GM23338 (cell line): ENCODE results near the gene PRMT1. TPM values are rescaled to one million over a fixed set of nuclear protein-coding genes. Genes with fewer than 3 reads are reported as not detected.

Source experiments
- ATAC-seq: fragments of 200-7000 bp; cut with Tn5 transposase; 3 replicates; pipeline ENCODE4 v1.9.1; 2020
- DNase-seq: peaks from one replicate; pipeline ENCODE4 v3.0.0-alpha.2; 2015; ENCODE audit warnings: low spot score
- H2AFZ ChIP-seq: fragments of 200-600 bp; sonication (generic); 2 replicates; pipeline ENCODE4 v1.8.0; 2016; ENCODE audit warnings: antibody characterized with exemption, mild to moderate bottlenecking, moderate library complexity
- H3F3A ChIP-seq: fragments of 200-600 bp; sonication (generic); replicated peaks from 2 replicates; pipeline ENCODE4 v1.8.0; 2017; ENCODE audit warnings: antibody characterized with exemption, mixed run types, low read depth
- H3K27ac ChIP-seq: fragments of 200-600 bp; sonication (generic); 2 replicates; pipeline ENCODE4 v1.6.1; 2016; ENCODE audit warnings: low read depth
- H3K27me3 ChIP-seq: fragments of 200-600 bp; sonication (generic); 2 replicates; pipeline ENCODE4 v1.8.0; 2016; ENCODE audit warnings: mild to moderate bottlenecking, mixed run types, moderate library complexity; ENCODE audit not compliant: insufficient read depth
- H3K36me3 ChIP-seq: fragments of 200-600 bp; sonication (generic); 2 replicates; pipeline ENCODE4 v1.8.0; 2016; ENCODE audit warnings: mild to moderate bottlenecking; ENCODE audit not compliant: insufficient read depth
- H3K4me1 ChIP-seq: fragments of 200-600 bp; sonication (generic); 2 replicates; pipeline ENCODE4 v1.8.0; 2016; ENCODE audit warnings: mild to moderate bottlenecking, moderate library complexity; ENCODE audit not compliant: insufficient read depth
- H3K4me2 ChIP-seq: fragments of 200-600 bp; sonication (generic); 2 replicates; pipeline ENCODE4 v1.7.1; 2017; ENCODE audit warnings: mixed run types
- H3K4me3 ChIP-seq: fragments of 200-600 bp; sonication (generic); 2 replicates; pipeline ENCODE4 v1.6.1; 2016; ENCODE audit warnings: mixed run types
- H3K79me2 ChIP-seq: fragments of 200-600 bp; sonication (generic); replicated peaks from 2 replicates; pipeline ENCODE4 v1.8.0; 2017; ENCODE audit warnings: mild to moderate bottlenecking; ENCODE audit not compliant: insufficient read depth
- H3K9me2 ChIP-seq: fragments of 200-600 bp; sonication (generic); 2 replicates; pipeline ENCODE4 v1.8.0; 2017; ENCODE audit not compliant: insufficient read depth
- H4K20me1 ChIP-seq: fragments of 200-600 bp; sonication (generic); replicated peaks from 2 replicates; pipeline ENCODE4 v1.8.0; 2017; ENCODE audit warnings: mild to moderate bottlenecking; ENCODE audit not compliant: insufficient read depth
- H3K27ac Mint-ChIP-seq: 2 replicates; pipeline ENCODE4 v1.8.0; 2020; ENCODE audit warnings: inconsistent platforms, mild to moderate bottlenecking, moderate library complexity, mixed read lengths
- H3K27me3 Mint-ChIP-seq: 3 replicates; pipeline ENCODE4 v1.8.0; 2022; ENCODE audit warnings: low read depth, mild to moderate bottlenecking, moderate library complexity, mixed read lengths, inconsistent platforms; ENCODE audit not compliant: insufficient read depth, poor library complexity
- H3K36me3 Mint-ChIP-seq: 3 replicates; pipeline ENCODE4 v1.8.0; 2021; ENCODE audit warnings: low read depth, mild to moderate bottlenecking, inconsistent platforms, moderate library complexity, mixed read lengths
- H3K4me1 Mint-ChIP-seq: 3 replicates; pipeline ENCODE4 v1.8.0; 2020; ENCODE audit warnings: mild to moderate bottlenecking, inconsistent platforms, mixed read lengths
- H3K4me3 Mint-ChIP-seq: 3 replicates; pipeline ENCODE4 v1.8.0; 2021; ENCODE audit warnings: moderate library complexity, mild to moderate bottlenecking, inconsistent platforms, mixed read lengths
- H3K9me3 Mint-ChIP-seq: 3 replicates; pipeline ENCODE4 v1.8.0; 2020; ENCODE audit warnings: moderate library complexity, mild to moderate bottlenecking, inconsistent platforms, mixed read lengths
- EZH2phosphoT487 ChIP-seq: fragments of 200-600 bp; sonication (generic); IDR thresholded peaks from one replicate; pipeline ENCODE4 v1.8.1; 2018; ENCODE audit warnings: antibody characterized with exemption; ENCODE audit not compliant: unreplicated experiment
- JUNB ChIP-seq: IDR thresholded peaks from one replicate; pipeline ENCODE4 v1.6.1; 2016; ENCODE audit warnings: antibody characterized with exemption; ENCODE audit not compliant: unreplicated experiment
- POLR2AphosphoS5 ChIP-seq: IDR thresholded peaks from 2 replicates; pipeline ENCODE4 v1.6.1; 2016; ENCODE audit warnings: antibody characterized with exemption, low read depth
- STAT1 ChIP-seq: IDR thresholded peaks from one replicate; pipeline ENCODE4 v1.6.1; 2016; ENCODE audit warnings: antibody characterized with exemption; ENCODE audit not compliant: unreplicated experiment
- ZNF114 ChIP-seq: fragments of 250-450 bp; sonication (Bioruptor Pico); IDR thresholded peaks from 2 replicates; pipeline ENCODE4 v1.5.0; 2020; ENCODE audit warnings: mild to moderate bottlenecking, moderate library complexity
- polyA plus RNA-seq: library from polyadenylated mRNA; unstranded; fragments of >200 nt; fragmentation: Nextera tagmentation; extraction: Ambion mirVana; gene quantifications from 2 replicates; pipeline ENCODE4 v1.2.1, GENCODE V29; 2016
- total RNA-seq: library from RNA; depleted of rRNA; stranded (reverse); fragments of >200 nt; shearing (Covaris generic); gene quantifications from 2 replicates; pipeline ENCODE4 v1.2.3, GENCODE V29; 2014
- TF ChIP-seq, protein P1 (sequence below), 2 experiments: fragments of 200-600 bp in 1 of 2; sonication (generic) in 1 of 2; conservative IDR thresholded peaks; 2 replicates each; pipeline versions ENCODE4 v1.5.1 to v1.6.1; 2016 to 2017; ENCODE audit warnings: antibody characterized with exemption in 2 of 2, low read depth in 2 of 2, mild to moderate bottlenecking in 2 of 2, moderate library complexity in 1 of 2
- TF ChIP-seq, protein P2 (sequence below): IDR thresholded peaks from 2 replicates; pipeline ENCODE4 v1.6.1; 2016; ENCODE audit warnings: antibody characterized with exemption
- TF ChIP-seq, protein P3 (sequence below): IDR thresholded peaks from one replicate; pipeline ENCODE4 v1.6.1; 2018; ENCODE audit warnings: antibody characterized with exemption; ENCODE audit not compliant: unreplicated experiment

PRMT1 gene
- total and polyA plus RNA-seq, 2 experiments from 2014 or later: 590 to 700 TPM

DNA sequence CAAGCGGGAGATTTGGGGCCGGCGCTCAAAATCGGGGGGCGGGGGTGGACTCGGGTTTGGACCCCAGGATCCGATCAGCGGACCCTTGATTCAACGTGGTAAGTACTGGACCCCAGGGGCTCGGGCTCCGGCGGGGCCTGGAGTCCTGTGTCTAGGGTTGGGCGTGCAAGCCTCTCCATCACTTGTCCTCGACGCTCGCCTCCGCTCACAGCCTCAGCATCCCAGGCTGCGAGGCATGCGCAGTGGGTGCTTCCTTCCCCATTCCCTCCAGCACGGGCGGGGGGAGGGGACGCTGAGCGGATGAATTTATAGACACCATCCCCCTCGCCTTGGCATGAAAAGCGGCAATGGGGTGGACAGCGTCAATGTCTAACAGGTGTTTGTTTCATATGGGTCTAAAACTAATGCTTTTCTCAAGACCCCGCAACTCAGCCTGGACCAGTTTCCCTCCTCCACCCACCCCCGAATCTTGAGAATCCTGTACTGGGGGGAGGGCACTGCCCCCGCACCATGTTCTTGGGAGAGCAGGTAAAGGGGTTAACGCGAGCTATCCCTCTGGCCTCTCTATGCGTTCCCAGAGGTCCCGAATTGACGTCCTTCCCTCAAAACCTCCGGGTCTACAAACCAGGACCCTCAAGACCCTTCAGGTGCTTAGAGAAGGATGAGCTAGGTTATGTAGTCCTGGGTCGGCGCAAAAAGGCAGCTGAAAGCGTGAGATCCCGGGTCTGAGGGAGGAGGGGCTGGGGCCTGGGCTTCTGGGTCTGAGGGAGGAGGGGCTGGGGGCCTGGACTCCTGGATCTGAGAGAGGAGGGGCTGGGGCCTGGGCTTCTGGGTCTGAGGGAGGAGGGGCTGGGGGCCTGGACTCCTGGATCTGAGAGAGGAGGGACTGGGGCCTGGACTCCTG lies 14.4 kb downstream of the PRMT1 start (continued):
- TF ChIP-seq, protein P1, sequence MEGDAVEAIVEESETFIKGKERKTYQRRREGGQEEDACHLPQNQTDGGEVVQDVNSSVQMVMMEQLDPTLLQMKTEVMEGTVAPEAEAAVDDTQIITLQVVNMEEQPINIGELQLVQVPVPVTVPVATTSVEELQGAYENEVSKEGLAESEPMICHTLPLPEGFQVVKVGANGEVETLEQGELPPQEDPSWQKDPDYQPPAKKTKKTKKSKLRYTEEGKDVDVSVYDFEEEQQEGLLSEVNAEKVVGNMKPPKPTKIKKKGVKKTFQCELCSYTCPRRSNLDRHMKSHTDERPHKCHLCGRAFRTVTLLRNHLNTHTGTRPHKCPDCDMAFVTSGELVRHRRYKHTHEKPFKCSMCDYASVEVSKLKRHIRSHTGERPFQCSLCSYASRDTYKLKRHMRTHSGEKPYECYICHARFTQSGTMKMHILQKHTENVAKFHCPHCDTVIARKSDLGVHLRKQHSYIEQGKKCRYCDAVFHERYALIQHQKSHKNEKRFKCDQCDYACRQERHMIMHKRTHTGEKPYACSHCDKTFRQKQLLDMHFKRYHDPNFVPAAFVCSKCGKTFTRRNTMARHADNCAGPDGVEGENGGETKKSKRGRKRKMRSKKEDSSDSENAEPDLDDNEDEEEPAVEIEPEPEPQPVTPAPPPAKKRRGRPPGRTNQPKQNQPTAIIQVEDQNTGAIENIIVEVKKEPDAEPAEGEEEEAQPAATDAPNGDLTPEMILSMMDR (conservative IDR thresholded peaks at IDR 0.05; ENCODE audit: low read depth in 2 of 2): no peak

DNA sequence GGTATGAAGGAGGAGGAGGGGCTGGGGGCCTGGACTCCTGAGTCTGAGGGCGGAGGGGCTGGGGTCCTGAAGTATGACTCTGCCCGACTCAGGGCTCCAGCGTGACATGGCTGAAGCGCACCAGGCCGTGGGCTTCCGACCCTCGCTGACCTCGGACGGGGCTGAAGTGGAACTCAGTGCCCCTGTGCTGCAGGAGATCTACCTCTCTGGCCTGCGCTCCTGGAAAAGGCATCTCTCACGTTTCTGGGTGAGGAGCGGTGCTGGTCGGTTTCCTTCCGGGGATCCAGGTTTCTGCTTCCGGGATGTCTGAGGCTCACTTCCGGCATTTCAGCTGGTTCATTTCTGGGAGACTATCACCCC lies 15.1 kb downstream of the PRMT1 start:
- no peak for ATAC-seq
- peak overlapping the region; percentile 99 for H3K4me2 ChIP-seq
- peaks cover 25% of the 10 kb centered on the region for H3K4me1 ChIP-seq
- H3K4me3 ChIP-seq: peak overlapping the region; percentile 97
- Mint-ChIP-seq H3K36me3 (peaks cover 37% of the 10 kb centered on the region), H3K9me3 (peaks cover 8% of the 10 kb centered on the region), H3K4me1 (peaks cover 32% of the 10 kb centered on the region), H3K27me3 (peaks cover 31% of the 10 kb centered on the region), H3K27ac (no peak overlapping the region; the same call in 1 of the 2 replicates), H3K4me3 (peak overlapping the region; percentile 94)
- no peaks in the 10 kb centered on the region; the same call in 1 of the 2 replicates for H3K36me3 ChIP-seq
- peaks cover 39% of the 10 kb centered on the region for H3F3A ChIP-seq
- peaks cover 8% of the 10 kb centered on the region for H3K79me2 ChIP-seq
- H3K27me3 ChIP-seq: no peaks in the 10 kb centered on the region
- no peak for DNase-seq
- no peak overlapping the region for H3K27ac ChIP-seq
- H4K20me1 ChIP-seq: peaks cover 18% of the 10 kb centered on the region
- no peaks in the 10 kb centered on the region for H3K9me2 ChIP-seq
- no peak overlapping the region for H2AFZ ChIP-seq
- TF ChIP-seq POLR2AphosphoS5 (no peak), JUNB (no peak), STAT1 (no peak), EZH2phosphoT487 (no peak), ZNF114 (no peak)
- TF ChIP-seq, protein P2, sequence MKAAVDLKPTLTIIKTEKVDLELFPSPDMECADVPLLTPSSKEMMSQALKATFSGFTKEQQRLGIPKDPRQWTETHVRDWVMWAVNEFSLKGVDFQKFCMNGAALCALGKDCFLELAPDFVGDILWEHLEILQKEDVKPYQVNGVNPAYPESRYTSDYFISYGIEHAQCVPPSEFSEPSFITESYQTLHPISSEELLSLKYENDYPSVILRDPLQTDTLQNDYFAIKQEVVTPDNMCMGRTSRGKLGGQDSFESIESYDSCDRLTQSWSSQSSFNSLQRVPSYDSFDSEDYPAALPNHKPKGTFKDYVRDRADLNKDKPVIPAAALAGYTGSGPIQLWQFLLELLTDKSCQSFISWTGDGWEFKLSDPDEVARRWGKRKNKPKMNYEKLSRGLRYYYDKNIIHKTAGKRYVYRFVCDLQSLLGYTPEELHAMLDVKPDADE: no peak
- TF ChIP-seq, protein P1 (conservative IDR thresholded peaks at IDR 0.05; ENCODE audit: low read depth in 2 of 2): no peak
- TF ChIP-seq, protein P3, sequence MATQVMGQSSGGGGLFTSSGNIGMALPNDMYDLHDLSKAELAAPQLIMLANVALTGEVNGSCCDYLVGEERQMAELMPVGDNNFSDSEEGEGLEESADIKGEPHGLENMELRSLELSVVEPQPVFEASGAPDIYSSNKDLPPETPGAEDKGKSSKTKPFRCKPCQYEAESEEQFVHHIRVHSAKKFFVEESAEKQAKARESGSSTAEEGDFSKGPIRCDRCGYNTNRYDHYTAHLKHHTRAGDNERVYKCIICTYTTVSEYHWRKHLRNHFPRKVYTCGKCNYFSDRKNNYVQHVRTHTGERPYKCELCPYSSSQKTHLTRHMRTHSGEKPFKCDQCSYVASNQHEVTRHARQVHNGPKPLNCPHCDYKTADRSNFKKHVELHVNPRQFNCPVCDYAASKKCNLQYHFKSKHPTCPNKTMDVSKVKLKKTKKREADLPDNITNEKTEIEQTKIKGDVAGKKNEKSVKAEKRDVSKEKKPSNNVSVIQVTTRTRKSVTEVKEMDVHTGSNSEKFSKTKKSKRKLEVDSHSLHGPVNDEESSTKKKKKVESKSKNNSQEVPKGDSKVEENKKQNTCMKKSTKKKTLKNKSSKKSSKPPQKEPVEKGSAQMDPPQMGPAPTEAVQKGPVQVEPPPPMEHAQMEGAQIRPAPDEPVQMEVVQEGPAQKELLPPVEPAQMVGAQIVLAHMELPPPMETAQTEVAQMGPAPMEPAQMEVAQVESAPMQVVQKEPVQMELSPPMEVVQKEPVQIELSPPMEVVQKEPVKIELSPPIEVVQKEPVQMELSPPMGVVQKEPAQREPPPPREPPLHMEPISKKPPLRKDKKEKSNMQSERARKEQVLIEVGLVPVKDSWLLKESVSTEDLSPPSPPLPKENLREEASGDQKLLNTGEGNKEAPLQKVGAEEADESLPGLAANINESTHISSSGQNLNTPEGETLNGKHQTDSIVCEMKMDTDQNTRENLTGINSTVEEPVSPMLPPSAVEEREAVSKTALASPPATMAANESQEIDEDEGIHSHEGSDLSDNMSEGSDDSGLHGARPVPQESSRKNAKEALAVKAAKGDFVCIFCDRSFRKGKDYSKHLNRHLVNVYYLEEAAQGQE: no peak
